CD4-positive, CD25-positive, alpha-beta regulatory T cell (primary cell): ENCODE measurements around the gene SLC10A2. TPM values are rescaled to one million over a fixed set of nuclear protein-coding genes. Genes with fewer than 3 reads are reported as not detected.

Experiments
- ATAC-seq, 2 donors: fragments of 150-1000 bp; cut with Tn5 transposase; one replicate each; pipeline ENCODE4 v1.10.0; 2021; ENCODE audit warnings: low read depth in 2 of 2, moderate number of reproducible peaks in 2 of 2, moderate library complexity in 1 of 2
- DNase-seq, 3 donors: peaks; one replicate each; pipeline versions ENCODE4 v3.0.0 to v3.0.0-alpha.2; 2012 to 2022; ENCODE audit warnings: mixed read lengths in 1 of 3
- H3K27ac ChIP-seq: one replicate; pipeline ENCODE4 v1.7.0; 2013; ENCODE audit warnings: mild to moderate bottlenecking, low read length; ENCODE audit not compliant: insufficient read depth, poor library complexity, severe bottlenecking
- H3K27me3 ChIP-seq: one replicate; pipeline ENCODE4 v1.7.0; 2013; ENCODE audit warnings: low read length; ENCODE audit not compliant: control insufficient read depth, insufficient read depth
- H3K36me3 ChIP-seq: one replicate; pipeline ENCODE4 v1.7.0; 2013; ENCODE audit warnings: mild to moderate bottlenecking, low read length, moderate library complexity; ENCODE audit not compliant: control insufficient read depth, insufficient read depth
- H3K4me1 ChIP-seq: 2 replicates; pipeline ENCODE4 v1.7.0; 2013; ENCODE audit warnings: mild to moderate bottlenecking, low read length; ENCODE audit not compliant: insufficient read depth, control insufficient read depth, poor library complexity, severe bottlenecking
- H3K4me3 ChIP-seq: one replicate; pipeline ENCODE4 v1.7.0; 2013; ENCODE audit warnings: low read depth, mild to moderate bottlenecking, low read length, moderate library complexity
- H3K9me3 ChIP-seq, 2 experiments: 1 replicate in 1 of 2; 2 replicates in 1 of 2; pipeline ENCODE4 v1.7.0; 2013; ENCODE audit warnings: low read length in 2 of 2, mild to moderate bottlenecking in 1 of 2, moderate library complexity in 1 of 2; ENCODE audit not compliant: control insufficient read depth in 2 of 2
- H3K27ac Mint-ChIP-seq, 3 donors: one replicate each; pipeline ENCODE4 v1.8.0; 2020 to 2022; ENCODE audit warnings: mild to moderate bottlenecking in 3 of 3, mixed read lengths in 3 of 3, moderate library complexity in 2 of 3
- H3K27me3 Mint-ChIP-seq: one replicate; pipeline ENCODE4 v1.8.0; 2022; ENCODE audit warnings: mild to moderate bottlenecking, mixed read lengths
- H3K36me3 Mint-ChIP-seq: one replicate; pipeline ENCODE4 v1.8.0; 2020; ENCODE audit warnings: mixed read lengths
- H3K4me1 Mint-ChIP-seq, 4 donors: one replicate each; pipeline ENCODE4 v1.8.0; 2020 to 2022; ENCODE audit warnings: mixed read lengths in 4 of 4, mild to moderate bottlenecking in 1 of 4
- H3K4me3 Mint-ChIP-seq, 4 donors: one replicate each; pipeline ENCODE4 v1.8.0; 2020 to 2022; ENCODE audit warnings: mild to moderate bottlenecking in 4 of 4, mixed read lengths in 4 of 4, moderate library complexity in 3 of 4
- H3K9me3 Mint-ChIP-seq, 7 donors: one replicate each; pipeline ENCODE4 v1.8.0; 2020 to 2022; ENCODE audit warnings: mixed read lengths in 7 of 7, mild to moderate bottlenecking in 3 of 7, moderate library complexity in 2 of 7
- polyA plus RNA-seq, 4 donors: library from polyadenylated mRNA; unstranded; fragments of 300-500 nt; fragmentation: Illumina TruSeq; gene quantifications; one replicate each; pipeline ENCODE4 v1.2.3, GENCODE V29; 2021
- total RNA-seq: library from RNA; stranded (reverse); gene quantifications from one replicate; pipeline ENCODE4 v1.2.3, GENCODE V29; 2022

SLC10A2 gene
- total and polyA plus RNA-seq, 5 donors from 2014 or later = not detected

GRCh38 chr13:103040006-103040405 lies 26.2 kb downstream of the SLC10A2 start:
- Mint-ChIP-seq H3K4me3 (no peak overlapping the region), H3K9me3 (peaks cover 0 to 5% (median 0%) of the 10 kb centered on the region in 7 donors), H3K4me1 (no peaks in the 10 kb centered on the region), H3K27ac (no peak overlapping the region), H3K36me3 (no peaks in the 10 kb centered on the region), H3K27me3 (no peaks in the 10 kb centered on the region)
- Histone ChIP-seq H3K36me3 (no peaks in the 10 kb centered on the region), H3K4me3 (no peak overlapping the region), H3K27ac (no peak overlapping the region), H3K9me3 (no peaks in the 10 kb centered on the region), H3K4me1 (no peaks in the 10 kb centered on the region), H3K27me3 (no peaks in the 10 kb centered on the region)
- ATAC-seq (no peak), DNase-seq (no peak)

- H3K9me3 Mint-ChIP-seq = peaks cover 0 to 5% (median 0%) of the 10 kb centered on the region in 7 donors
- no peaks in the 10 kb centered on the region for H3K4me1 Mint-ChIP-seq
- ATAC-seq = no peak
- H3K27ac Mint-ChIP-seq = no peak overlapping the region
- Histone ChIP-seq H3K9me3 (no peaks in the 10 kb centered on the region), H3K27ac (no peak overlapping the region), H3K36me3 (no peaks in the 10 kb centered on the region), H3K4me1 (no peaks in the 10 kb centered on the region), H3K27me3 (no peaks in the 10 kb centered on the region), H3K4me3 (no peak overlapping the region)
- no peak overlapping the region for H3K4me3 Mint-ChIP-seq
- no peak for DNase-seq
- H3K27me3 Mint-ChIP-seq = no peaks in the 10 kb centered on the region
- no peaks in the 10 kb centered on the region for H3K36me3 Mint-ChIP-seq
Measured at GRCh38 chr13:103039183-103039582, 27.0 kb downstream of the SLC10A2 start.

- no peaks in the 10 kb centered on the region for H3K27me3 Mint-ChIP-seq
- no peak overlapping the region for H3K27ac Mint-ChIP-seq
- no peak overlapping the region for H3K4me3 ChIP-seq
- no peak overlapping the region for H3K27ac ChIP-seq
- ATAC-seq (no peak), DNase-seq (no peak)
- H3K9me3 ChIP-seq = no peaks in the 10 kb centered on the region
- no peaks in the 10 kb centered on the region for H3K36me3 Mint-ChIP-seq
- H3K4me3 Mint-ChIP-seq = no peak overlapping the region
- no peaks in the 10 kb centered on the region for H3K27me3 ChIP-seq
- H3K9me3 Mint-ChIP-seq = peaks cover 0 to 5% (median 0%) of the 10 kb centered on the region in 7 donors
- H3K4me1 Mint-ChIP-seq = no peaks in the 10 kb centered on the region
- H3K36me3 ChIP-seq = no peaks in the 10 kb centered on the region
- H3K4me1 ChIP-seq = no peaks in the 10 kb centered on the region
Measured at GRCh38 chr13:103036268-103036667, 29.9 kb downstream of the SLC10A2 start.

GRCh38 chr13:103033999-103034398 lies 32.2 kb downstream of the SLC10A2 start:
- Histone ChIP-seq H3K36me3 (no peaks in the 10 kb centered on the region), H3K4me1 (no peaks in the 10 kb centered on the region), H3K27ac (no peak overlapping the region), H3K27me3 (no peaks in the 10 kb centered on the region), H3K4me3 (no peak overlapping the region), H3K9me3 (no peaks in the 10 kb centered on the region)
- Mint-ChIP-seq H3K9me3 (peaks cover 0 to 8% (median 0%) of the 10 kb centered on the region in 7 donors), H3K27ac (no peak overlapping the region), H3K36me3 (no peaks in the 10 kb centered on the region), H3K27me3 (no peaks in the 10 kb centered on the region), H3K4me3 (no peak overlapping the region), H3K4me1 (no peaks in the 10 kb centered on the region)
- DNase-seq (no peak), ATAC-seq (no peak)

- H3K4me3 ChIP-seq = no peak overlapping the region
- Mint-ChIP-seq H3K4me1 (no peaks in the 10 kb centered on the region), H3K9me3 (peaks cover 0 to 8% (median 5%) of the 10 kb centered on the region in 7 donors), H3K27me3 (no peaks in the 10 kb centered on the region), H3K27ac (no peak overlapping the region), H3K4me3 (no peak overlapping the region), H3K36me3 (no peaks in the 10 kb centered on the region)
- peaks cover 0 to 5% of the 10 kb centered on the region in 2 experiments for H3K9me3 ChIP-seq
- H3K27ac ChIP-seq = no peak overlapping the region
- H3K27me3 ChIP-seq = no peaks in the 10 kb centered on the region
- DNase-seq = no peak
- no peak for ATAC-seq
- no peaks in the 10 kb centered on the region for H3K36me3 ChIP-seq
- H3K4me1 ChIP-seq = no peaks in the 10 kb centered on the region
Measured at GRCh38 chr13:103031332-103031873, 34.8 kb downstream of the SLC10A2 start.

GRCh38 chr13:103030776-103031175 lies 35.4 kb downstream of the SLC10A2 start:
- no peak overlapping the region for H3K27ac ChIP-seq
- no peaks in the 10 kb centered on the region for H3K36me3 ChIP-seq
- no peak overlapping the region for H3K27ac Mint-ChIP-seq
- DNase-seq (no peak), ATAC-seq (no peak)
- H3K4me1 ChIP-seq = no peaks in the 10 kb centered on the region
- H3K9me3 ChIP-seq = peaks cover 0 to 6% of the 10 kb centered on the region in 2 experiments
- H3K9me3 Mint-ChIP-seq = peaks cover 0 to 10% (median 5%) of the 10 kb centered on the region in 7 donors
- H3K4me3 ChIP-seq = no peak overlapping the region
- no peaks in the 10 kb centered on the region for H3K27me3 ChIP-seq
- no peaks in the 10 kb centered on the region for H3K27me3 Mint-ChIP-seq
- H3K36me3 Mint-ChIP-seq = no peaks in the 10 kb centered on the region
- no peak overlapping the region for H3K4me3 Mint-ChIP-seq
- no peaks in the 10 kb centered on the region for H3K4me1 Mint-ChIP-seq

GRCh38 chr13:103029798-103030197 lies 36.4 kb downstream of the SLC10A2 start:
- H3K9me3 Mint-ChIP-seq = peaks cover 0 to 13% (median 6%) of the 10 kb centered on the region in 7 donors
- no peak overlapping the region for H3K4me3 ChIP-seq
- no peak overlapping the region for H3K4me3 Mint-ChIP-seq
- no peaks in the 10 kb centered on the region for H3K4me1 ChIP-seq
- H3K36me3 ChIP-seq = no peaks in the 10 kb centered on the region
- no peaks in the 10 kb centered on the region for H3K27me3 ChIP-seq
- no peaks in the 10 kb centered on the region for H3K4me1 Mint-ChIP-seq
- H3K36me3 Mint-ChIP-seq = no peaks in the 10 kb centered on the region
- no peak overlapping the region for H3K27ac ChIP-seq
- H3K27ac Mint-ChIP-seq = no peak overlapping the region
- no peak for ATAC-seq
- no peaks in the 10 kb centered on the region for H3K27me3 Mint-ChIP-seq
- peaks cover 0 to 6% of the 10 kb centered on the region in 2 experiments for H3K9me3 ChIP-seq
- DNase-seq = no peak

- H3K9me3 ChIP-seq = peaks cover 0 to 6% of the 10 kb centered on the region in 2 experiments
- H3K4me1 ChIP-seq = no peaks in the 10 kb centered on the region
- no peak overlapping the region for H3K27ac Mint-ChIP-seq
- no peak overlapping the region for H3K4me3 ChIP-seq
- peaks cover 0 to 13% (median 3%) of the 10 kb centered on the region in 7 donors for H3K9me3 Mint-ChIP-seq
- DNase-seq = no peak
- no peaks in the 10 kb centered on the region for H3K36me3 ChIP-seq
- H3K4me3 Mint-ChIP-seq = no peak overlapping the region
- H3K4me1 Mint-ChIP-seq = no peaks in the 10 kb centered on the region
- no peak for ATAC-seq
- no peaks in the 10 kb centered on the region for H3K27me3 ChIP-seq
- no peaks in the 10 kb centered on the region for H3K27me3 Mint-ChIP-seq
- H3K36me3 Mint-ChIP-seq = no peaks in the 10 kb centered on the region
- no peak overlapping the region for H3K27ac ChIP-seq
Measured at GRCh38 chr13:103022336-103022735, 43.9 kb downstream of the SLC10A2 start.
